ENCODE measurements around the gene EIPR1. TPM values are rescaled to one million over a fixed set of nuclear protein-coding genes. Genes with fewer than 3 reads are reported as not detected.
"Not testable (repeated sequence)": the region's sequence is repeated elsewhere in the genome, so short reads cannot be mapped to it uniquely, and the experiment has no call there.

EIPR1 gene
- total and polyA plus RNA-seq, 9 donors = 16.9 to 22.8 (median 18.7) TPM

- Histone ChIP-seq H3K9me3 (replicated peaks; ENCODE audit: control insufficient read depth, low read depth, low read length) (peaks cover 4% of the 10 kb centered on the region), H3K27me3 (ENCODE audit: control insufficient read depth, insufficient read depth, low read length) (no peaks in the 10 kb centered on the region), H3K4me3 (ENCODE audit: low read length) (no peak overlapping the region), H3K27ac (ENCODE audit: low read length) (no peak overlapping the region), H3K36me3 (ENCODE audit: control insufficient read depth, insufficient read depth, low read length) (peaks cover 13% of the 10 kb centered on the region), H3K4me1 (ENCODE audit: control insufficient read depth, insufficient read depth, low read length) (no peaks in the 10 kb centered on the region)
- 100% methylated on average over 1 of the region's 2 CpGs for WGBS (ENCODE audit: insufficient coverage)
- DNase-seq = no peak
Measured at GRCh38 chr2:3182848-3183247, 194.8 kb downstream of the EIPR1 start.

DNA sequence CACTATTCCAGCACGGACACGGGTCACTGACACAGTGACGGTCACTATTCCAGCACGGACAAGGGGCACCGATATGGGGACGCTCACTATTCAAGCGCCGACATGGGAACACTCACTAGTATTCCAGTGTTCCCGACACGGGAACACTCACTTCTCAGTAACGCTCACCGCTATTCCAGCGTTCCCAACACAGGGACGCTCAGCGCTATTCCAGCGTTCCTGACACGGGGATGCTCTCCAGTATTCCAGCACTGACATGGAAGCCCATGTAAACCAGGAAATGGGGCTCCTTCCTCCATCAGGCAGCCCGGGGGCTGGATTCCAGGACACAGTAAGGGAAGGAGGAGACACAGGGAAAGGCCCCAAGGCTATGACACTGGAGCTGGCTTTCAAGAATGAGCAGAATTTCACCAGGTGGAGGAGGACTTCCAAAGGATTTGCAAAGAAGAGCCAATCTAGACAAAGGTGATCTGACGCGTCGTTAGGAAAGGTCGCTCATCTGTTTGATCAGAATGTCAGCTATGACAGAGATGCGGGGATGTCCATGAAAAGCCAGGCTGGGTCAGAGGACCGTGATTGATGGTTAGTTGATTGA, 196.1 kb downstream of the EIPR1 start:
- peaks cover 4% of the 10 kb centered on the region for H3K9me3 ChIP-seq (replicated peaks; ENCODE audit: control insufficient read depth, low read depth, low read length)
- no peaks in the 10 kb centered on the region for H3K4me1 ChIP-seq (ENCODE audit: control insufficient read depth, insufficient read depth, low read length)
- H3K36me3 ChIP-seq (ENCODE audit: control insufficient read depth, insufficient read depth, low read length) = peaks cover 15% of the 10 kb centered on the region
- H3K4me3 ChIP-seq (ENCODE audit: low read length) = no peak overlapping the region
- no peak for DNase-seq
- H3K27me3 ChIP-seq (ENCODE audit: control insufficient read depth, insufficient read depth, low read length) = no peaks in the 10 kb centered on the region
- no peak overlapping the region for H3K27ac ChIP-seq (ENCODE audit: low read length)
- WGBS (ENCODE audit: insufficient coverage) = 95% methylated on average over 18 of the region's 24 CpGs

GRCh38 chr2:3180909-3181221, 196.8 kb downstream of the EIPR1 start:
- not testable (repeated sequence) for H3K36me3 ChIP-seq (ENCODE audit: control insufficient read depth, insufficient read depth, low read length); H3K4me1 ChIP-seq (ENCODE audit: control insufficient read depth, insufficient read depth, low read length); H3K9me3 ChIP-seq (replicated peaks; ENCODE audit: control insufficient read depth, low read depth, low read length); DNase-seq; H3K27ac ChIP-seq (ENCODE audit: low read length); H3K4me3 ChIP-seq (ENCODE audit: low read length); H3K27me3 ChIP-seq (ENCODE audit: control insufficient read depth, insufficient read depth, low read length)
- 85% methylated on average over 30 of the region's 30 CpGs for WGBS (ENCODE audit: insufficient coverage)

DNA sequence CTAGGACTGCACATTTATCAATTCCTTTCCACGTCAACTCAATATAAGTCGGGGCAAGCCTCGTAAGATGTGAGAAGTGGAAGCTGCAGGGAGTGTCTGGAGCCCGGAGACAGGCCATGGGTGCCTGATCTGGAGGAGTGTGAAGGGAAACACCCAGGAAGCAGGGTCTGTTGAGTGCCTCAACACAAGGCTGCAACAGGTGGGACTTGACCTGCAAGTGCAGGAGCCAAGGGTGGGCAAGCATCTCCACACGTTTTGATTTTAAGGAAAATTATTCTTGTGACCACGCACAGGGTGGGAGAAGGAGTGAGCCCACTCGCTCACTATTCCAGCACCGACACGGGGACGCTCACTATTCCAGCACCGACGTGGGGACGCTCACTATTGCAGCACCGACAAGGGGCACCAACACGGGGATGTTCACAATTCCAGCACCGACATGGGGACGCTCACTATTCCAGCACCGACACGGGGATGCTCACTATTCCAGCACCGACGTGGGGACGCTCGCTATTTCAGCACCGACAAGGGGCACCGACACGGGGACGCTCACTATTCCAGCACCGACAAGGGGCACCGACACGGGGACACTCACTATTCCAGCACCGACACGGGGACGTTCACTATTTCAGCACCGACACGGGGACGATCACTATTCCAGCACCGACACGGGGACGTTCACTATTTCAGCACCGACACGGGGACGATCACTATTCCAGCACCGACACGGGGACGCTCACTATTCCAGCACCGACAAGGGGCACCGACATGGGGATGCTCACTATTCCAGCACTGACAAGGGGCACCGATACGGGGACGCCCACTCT, 197.3 kb downstream of the EIPR1 start:
- no peak for DNase-seq
- peaks cover 4% of the 10 kb centered on the region for H3K9me3 ChIP-seq (replicated peaks; ENCODE audit: control insufficient read depth, low read depth, low read length)
- H3K36me3 ChIP-seq (ENCODE audit: control insufficient read depth, insufficient read depth, low read length) = peaks cover 8% of the 10 kb centered on the region
- no peak overlapping the region for H3K4me3 ChIP-seq (ENCODE audit: low read length)
- no peaks in the 10 kb centered on the region for H3K27me3 ChIP-seq (ENCODE audit: control insufficient read depth, insufficient read depth, low read length)
- H3K27ac ChIP-seq (ENCODE audit: low read length) = no peak overlapping the region
- no peaks in the 10 kb centered on the region for H3K4me1 ChIP-seq (ENCODE audit: control insufficient read depth, insufficient read depth, low read length)
- WGBS (ENCODE audit: insufficient coverage) = 84% methylated on average over 50 of the region's 50 CpGs

DNA sequence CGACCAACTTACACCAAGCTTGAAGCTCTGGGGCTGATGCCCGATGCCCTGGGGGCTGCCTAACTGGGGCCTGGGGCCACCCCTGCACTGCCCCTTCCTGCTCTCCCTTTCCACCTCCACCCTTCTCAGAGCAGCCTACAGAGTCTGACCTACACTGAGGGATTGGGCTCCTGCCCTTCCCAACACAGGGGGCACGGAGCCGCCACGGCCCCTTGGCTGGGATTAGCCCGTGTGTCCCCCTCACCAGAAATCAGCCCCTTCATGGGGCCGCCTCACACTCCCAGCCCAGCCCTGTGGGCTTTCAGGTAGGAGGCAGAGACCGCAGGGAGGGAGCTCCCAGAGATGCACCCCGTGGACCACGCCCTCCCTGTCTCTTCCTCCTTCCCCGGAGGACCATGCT, 198.0 kb downstream of the EIPR1 start:
- H3K4me1 ChIP-seq (ENCODE audit: control insufficient read depth, insufficient read depth, low read length) = no peaks in the 10 kb centered on the region
- 82% methylated on average over 7 of the region's 11 CpGs for WGBS (ENCODE audit: insufficient coverage)
- no peak for DNase-seq
- H3K9me3 ChIP-seq (replicated peaks; ENCODE audit: control insufficient read depth, low read depth, low read length) = peaks cover 4% of the 10 kb centered on the region
- peaks cover 4% of the 10 kb centered on the region for H3K36me3 ChIP-seq (ENCODE audit: control insufficient read depth, insufficient read depth, low read length)
- H3K4me3 ChIP-seq (ENCODE audit: low read length) = no peak overlapping the region
- no peaks in the 10 kb centered on the region for H3K27me3 ChIP-seq (ENCODE audit: control insufficient read depth, insufficient read depth, low read length)
- no peak overlapping the region for H3K27ac ChIP-seq (ENCODE audit: low read length)

DNA sequence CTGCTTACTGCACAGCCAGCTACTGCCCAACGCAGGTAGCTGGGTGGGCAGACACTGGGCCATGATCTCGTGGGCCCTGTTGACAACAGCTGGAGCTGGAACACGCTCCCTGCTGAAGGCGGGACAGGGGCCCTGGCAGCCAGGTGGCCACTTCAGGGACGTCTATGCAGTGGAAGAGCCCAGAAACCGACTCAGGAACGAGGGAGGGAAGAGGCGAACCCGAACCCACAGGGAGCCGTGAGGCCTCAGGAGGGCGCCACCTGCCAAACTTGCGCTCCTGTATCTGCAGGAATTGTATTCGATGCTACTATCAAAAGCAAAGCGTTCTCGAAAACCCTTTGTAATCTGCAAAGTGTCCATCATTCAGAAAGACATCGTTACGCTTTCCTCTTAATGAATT, 198.4 kb downstream of the EIPR1 start:
- DNase-seq = no peak
- no peak overlapping the region for H3K27ac ChIP-seq (ENCODE audit: low read length)
- no peaks in the 10 kb centered on the region for H3K27me3 ChIP-seq (ENCODE audit: control insufficient read depth, insufficient read depth, low read length)
- peaks cover 4% of the 10 kb centered on the region for H3K9me3 ChIP-seq (replicated peaks; ENCODE audit: control insufficient read depth, low read depth, low read length)
- peaks cover 4% of the 10 kb centered on the region for H3K36me3 ChIP-seq (ENCODE audit: control insufficient read depth, insufficient read depth, low read length)
- H3K4me1 ChIP-seq (ENCODE audit: control insufficient read depth, insufficient read depth, low read length) = no peaks in the 10 kb centered on the region
- 61% methylated on average over 15 of the region's 17 CpGs for WGBS (ENCODE audit: insufficient coverage)
- H3K4me3 ChIP-seq (ENCODE audit: low read length) = no peak overlapping the region

DNA sequence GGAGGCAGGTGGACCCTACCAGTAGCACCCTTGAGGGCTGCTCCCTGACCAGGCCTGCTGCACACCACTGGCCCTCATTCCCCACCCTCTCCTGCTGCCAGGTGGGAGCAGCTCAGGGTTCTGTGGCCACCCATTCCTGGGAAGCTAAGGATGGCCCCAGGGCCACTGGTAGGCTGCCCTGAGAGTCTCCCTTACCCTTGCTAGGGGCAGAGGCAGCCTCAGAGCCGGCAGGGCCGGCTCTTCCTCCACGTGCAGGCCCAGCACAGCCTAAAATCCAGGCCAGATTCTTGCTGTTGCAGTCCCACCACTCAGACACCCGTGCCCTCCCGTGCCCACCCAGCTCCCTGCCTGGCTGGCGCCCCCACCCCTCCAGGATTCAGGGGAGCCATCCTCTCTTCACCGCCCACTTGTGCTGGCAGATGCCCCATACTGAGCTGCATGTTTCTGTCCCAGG, 199.0 kb downstream of the EIPR1 start:
- peaks cover 4% of the 10 kb centered on the region for H3K9me3 ChIP-seq (replicated peaks; ENCODE audit: control insufficient read depth, low read depth, low read length)
- peaks cover 4% of the 10 kb centered on the region for H3K36me3 ChIP-seq (ENCODE audit: control insufficient read depth, insufficient read depth, low read length)
- WGBS (ENCODE audit: insufficient coverage) = 63% methylated on average over 5 of the region's 7 CpGs
- H3K27me3 ChIP-seq (ENCODE audit: control insufficient read depth, insufficient read depth, low read length) = no peaks in the 10 kb centered on the region
- no peak for DNase-seq
- no peaks in the 10 kb centered on the region for H3K4me1 ChIP-seq (ENCODE audit: control insufficient read depth, insufficient read depth, low read length)
- H3K27ac ChIP-seq (ENCODE audit: low read length) = no peak overlapping the region
- H3K4me3 ChIP-seq (ENCODE audit: low read length) = no peak overlapping the region

DNA sequence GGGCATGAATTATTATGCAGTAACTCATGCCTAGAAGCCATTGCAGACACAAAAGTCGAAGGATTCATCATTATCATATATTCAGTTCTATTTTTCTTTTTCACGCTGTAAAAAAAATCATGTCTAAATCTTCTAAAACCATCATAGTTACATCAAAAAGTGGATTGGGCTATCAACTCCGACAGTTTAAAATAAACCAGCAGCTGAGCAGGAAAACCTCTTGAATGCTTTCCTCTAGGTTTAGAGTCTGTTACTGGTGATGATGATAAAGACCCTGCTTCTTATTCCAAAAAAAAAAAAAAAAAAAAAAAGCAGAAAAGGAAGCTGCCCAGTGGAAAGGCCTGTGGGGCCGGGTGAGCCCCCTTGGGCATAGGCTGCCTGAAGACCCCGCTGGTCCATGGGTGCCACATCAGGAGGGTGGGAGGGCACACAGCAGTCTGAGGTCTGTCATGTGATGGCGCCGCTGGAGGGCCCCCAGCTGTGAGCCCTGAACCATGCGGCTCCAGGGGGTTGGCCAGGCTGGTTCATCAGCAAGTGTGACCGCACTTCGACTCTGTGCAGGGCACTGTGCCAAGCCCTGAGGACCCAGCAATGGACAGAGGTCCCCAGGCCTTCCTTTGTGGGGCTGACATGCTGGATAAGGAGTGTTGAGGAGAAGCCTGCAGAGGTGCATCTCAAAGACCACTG, 199.6 kb downstream of the EIPR1 start:
- Histone ChIP-seq H3K27me3 (ENCODE audit: control insufficient read depth, insufficient read depth, low read length) (no peaks in the 10 kb centered on the region), H3K9me3 (replicated peaks; ENCODE audit: control insufficient read depth, low read depth, low read length) (peaks cover 4% of the 10 kb centered on the region), H3K36me3 (ENCODE audit: control insufficient read depth, insufficient read depth, low read length) (peaks cover 4% of the 10 kb centered on the region), H3K4me1 (ENCODE audit: control insufficient read depth, insufficient read depth, low read length) (no peaks in the 10 kb centered on the region), H3K27ac (ENCODE audit: low read length) (no peak overlapping the region), H3K4me3 (ENCODE audit: low read length) (no peak overlapping the region)
- no peak for DNase-seq
- WGBS (ENCODE audit: insufficient coverage) = 85% methylated on average over 7 of the region's 10 CpGs

GRCh38 chr2:3176869-3177255, 200.8 kb downstream of the EIPR1 start:
- Histone ChIP-seq H3K27ac (ENCODE audit: low read length) (no peak overlapping the region), H3K4me1 (ENCODE audit: control insufficient read depth, insufficient read depth, low read length) (no peaks in the 10 kb centered on the region), H3K4me3 (ENCODE audit: low read length) (no peak overlapping the region), H3K9me3 (replicated peaks; ENCODE audit: control insufficient read depth, low read depth, low read length) (peaks cover 4% of the 10 kb centered on the region), H3K27me3 (ENCODE audit: control insufficient read depth, insufficient read depth, low read length) (no peaks in the 10 kb centered on the region), H3K36me3 (ENCODE audit: control insufficient read depth, insufficient read depth, low read length) (peaks cover 7% of the 10 kb centered on the region)
- WGBS (ENCODE audit: insufficient coverage) = 93% methylated on average over 21 of the region's 25 CpGs
- DNase-seq = no peak

DNA sequence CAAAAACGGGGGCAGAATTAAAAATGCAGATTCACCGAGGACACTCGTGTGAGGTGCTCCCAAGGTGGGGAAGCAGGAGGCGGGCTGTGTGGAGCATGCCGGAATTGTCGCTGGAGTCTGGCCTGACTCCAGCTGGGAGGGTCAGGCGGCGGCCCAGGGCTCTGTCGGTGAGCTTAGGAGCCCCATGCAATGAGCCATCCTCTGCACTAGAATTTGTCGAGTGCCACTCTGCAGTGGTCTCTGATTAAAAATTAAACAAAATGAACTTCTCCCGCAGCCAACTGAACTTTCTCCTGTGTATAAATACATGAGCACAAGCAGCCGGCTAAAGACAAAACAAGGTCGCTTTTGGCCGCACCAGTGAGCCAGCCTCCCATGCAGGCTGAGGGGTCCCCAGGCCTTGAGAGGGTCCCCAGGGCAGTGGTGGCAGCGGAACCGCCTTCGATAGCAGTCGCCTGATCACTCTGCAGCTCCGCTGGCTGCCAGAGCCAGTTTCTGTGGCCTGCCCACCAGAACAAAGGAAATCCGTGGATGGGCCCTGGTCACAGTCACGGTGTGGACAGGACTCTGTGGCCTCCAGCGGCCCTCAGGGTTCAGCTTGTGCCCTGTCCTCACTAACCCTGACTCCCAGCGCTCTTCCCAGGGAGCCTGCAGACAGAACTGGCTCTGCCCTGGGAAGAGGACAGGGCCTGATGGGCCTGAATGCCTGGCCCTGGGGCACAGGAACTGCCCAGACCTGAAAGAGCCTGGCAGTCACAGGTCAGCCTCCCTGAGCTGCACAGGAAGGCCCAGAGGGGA, 201.3 kb downstream of the EIPR1 start:
- Histone ChIP-seq H3K4me1 (ENCODE audit: control insufficient read depth, insufficient read depth, low read length) (no peaks in the 10 kb centered on the region), H3K9me3 (replicated peaks; ENCODE audit: control insufficient read depth, low read depth, low read length) (peaks cover 4% of the 10 kb centered on the region), H3K27ac (ENCODE audit: low read length) (no peak overlapping the region), H3K36me3 (ENCODE audit: control insufficient read depth, insufficient read depth, low read length) (peaks cover 7% of the 10 kb centered on the region), H3K4me3 (ENCODE audit: low read length) (no peak overlapping the region), H3K27me3 (ENCODE audit: control insufficient read depth, insufficient read depth, low read length) (no peaks in the 10 kb centered on the region)
- 87% methylated on average over 19 of the region's 23 CpGs for WGBS (ENCODE audit: insufficient coverage)
- no peak for DNase-seq

Data from muscle of leg (tissue), 11 donors.